Small intestine (tissue), 7 donors: Measurements from ENCODE around the gene HLA-DRB1. TPM values are rescaled to one million over a fixed set of nuclear protein-coding genes. Genes with fewer than 3 reads are reported as not detected.
"Not testable (repeated sequence)": the region's sequence is repeated elsewhere in the genome, so short reads cannot be mapped to it uniquely, and the experiment has no call there.

Experiments
- DNase-seq, 2 donors: peaks; one replicate each; pipeline versions ENCODE4 v3.0.0 to v3.0.0-alpha.2; 2013
- FAIRE-seq: peaks from 2 replicates; lab custom pipeline; 2012; peaks lifted over from hg19 to GRCh38; lab: Jason Lieb, UNC
- H3K27ac ChIP-seq, 3 donors: one replicate each; pipeline ENCODE4 v1.5.1; 2013; ENCODE audit warnings: low read length in 2 of 3, mild to moderate bottlenecking in 2 of 3, control low read depth in 1 of 3, inconsistent platforms in 1 of 3, low read depth in 1 of 3, moderate library complexity in 1 of 3
- H3K27me3 ChIP-seq, 3 donors: one replicate each; pipeline ENCODE4 v1.6.1; 2013; ENCODE audit warnings: low read length in 3 of 3, inconsistent platforms in 1 of 3; ENCODE audit not compliant: control insufficient read depth in 3 of 3, insufficient read depth in 3 of 3
- H3K36me3 ChIP-seq, 3 donors: one replicate each; pipeline ENCODE4 v1.6.1; 2013; ENCODE audit warnings: low read length in 3 of 3, inconsistent platforms in 1 of 3, low read depth in 1 of 3, mild to moderate bottlenecking in 1 of 3, moderate library complexity in 1 of 3; ENCODE audit not compliant: control insufficient read depth in 3 of 3, insufficient read depth in 2 of 3
- H3K4me1 ChIP-seq, 3 donors: one replicate each; pipeline ENCODE4 v1.6.1; 2013; ENCODE audit warnings: low read length in 2 of 3, inconsistent platforms in 1 of 3, low read depth in 1 of 3, mild to moderate bottlenecking in 1 of 3, moderate library complexity in 1 of 3; ENCODE audit not compliant: control insufficient read depth in 3 of 3, insufficient read depth in 2 of 3
- H3K4me3 ChIP-seq, 3 donors: one replicate each; pipeline ENCODE4 v1.5.1; 2013; ENCODE audit warnings: low read length in 3 of 3, control low read depth in 1 of 3, inconsistent platforms in 1 of 3, low read depth in 1 of 3, mild to moderate bottlenecking in 1 of 3, moderate library complexity in 1 of 3
- H3K9me3 ChIP-seq, 2 donors: one replicate each; pipeline ENCODE4 v1.6.1; 2013; ENCODE audit warnings: low read depth in 1 of 2, low read length in 1 of 2; ENCODE audit not compliant: control insufficient read depth in 2 of 2, insufficient read depth in 1 of 2
- WGBS, 3 donors: extraction: QIAGEN DNeasy Blood & Tissue Kit; methylation state at CpG; one replicate each; pipeline ENCODE4 v1.1.7; 2013; 5-methylcytosine and 5-hydroxymethylcytosine counted together
- polyA plus RNA-seq, 4 donors: library from polyadenylated mRNA; stranded (reverse) in 3 of 4; unstranded in 1 of 4; fragments of 200-250 nt in 3 of 4; fragments of 120-200 nt in 1 of 4; gene quantifications; one replicate each; pipeline versions ENCODE4 v1.2.1 to v1.2.3, GENCODE V29; 2013
- donor health status: healthy with polysubstance abuse.
- donor health status: control.
- donor health status: control.
- donor health status: Bipolar disorder and iron deficiency.
- donor health status: healthy.

The HLA-DRB1 gene
- polyA plus RNA-seq, 4 donors, result 45.4 to 226 (median 188) TPM

- 69 to 98% (median 82%) methylated on average over 2 to 4 of the region's 4 CpGs for WGBS, 3 donors
- Histone ChIP-seq H3K36me3 (no peaks in the 10 kb centered on the region), H3K9me3 (no peaks in the 10 kb centered on the region), H3K27me3 (no peaks in the 10 kb centered on the region), H3K4me3 (no peak overlapping the region), H3K27ac (peak overlapping the region in 1 of 3 donors; percentile 49), H3K4me1 (no peaks in the 10 kb centered on the region)
- FAIRE-seq, result no peak
- no peak for DNase-seq
Measured at GRCh38 chr6:32607263-32607987, 17.8 kb upstream of the HLA-DRB1 start.

- no peak overlapping the region for H3K4me3 ChIP-seq
- no peaks in the 10 kb centered on the region for H3K4me1 ChIP-seq
- peak overlapping the region in 1 of 3 donors; percentile 10 for H3K27ac ChIP-seq
- 0 to 18% (median 10%) methylated on average over 3 of the region's 3 CpGs for WGBS, 3 donors
- H3K27me3 ChIP-seq, result no peaks in the 10 kb centered on the region
- FAIRE-seq, result no peak
- H3K36me3 ChIP-seq, result no peaks in the 10 kb centered on the region
- no peaks in the 10 kb centered on the region for H3K9me3 ChIP-seq
- DNase-seq, result no peak
Measured at GRCh38 chr6:32604434-32604877, 14.8 kb upstream of the HLA-DRB1 start.

GRCh38 chr6:32603888-32604287 lies 14.2 kb upstream of the HLA-DRB1 start:
- no peaks in the 10 kb centered on the region for H3K36me3 ChIP-seq
- H3K9me3 ChIP-seq, result no peaks in the 10 kb centered on the region
- no peak overlapping the region for H3K4me3 ChIP-seq
- 8 to 28% (median 17%) methylated on average over 3 of the region's 3 CpGs for WGBS, 3 donors
- H3K4me1 ChIP-seq, result no peaks in the 10 kb centered on the region
- H3K27ac ChIP-seq, result peak overlapping the region in 1 of 3 donors; percentile 67
- no peaks in the 10 kb centered on the region for H3K27me3 ChIP-seq
- DNase-seq, result no peak
- no peak for FAIRE-seq

GRCh38 chr6:32603222-32603621 lies 13.6 kb upstream of the HLA-DRB1 start:
- no peaks in the 10 kb centered on the region for H3K4me1 ChIP-seq
- FAIRE-seq (no peak), DNase-seq (no peak)
- 64 to 84% (median 68%) methylated on average over 3 to 5 of the region's 5 CpGs for WGBS, 3 donors
- no peak overlapping the region for H3K4me3 ChIP-seq
- H3K27me3 ChIP-seq, result no peaks in the 10 kb centered on the region
- no peak overlapping the region for H3K27ac ChIP-seq
- H3K36me3 ChIP-seq, result no peaks in the 10 kb centered on the region
- H3K9me3 ChIP-seq, result no peaks in the 10 kb centered on the region

GRCh38 chr6:32602383-32602782 lies 12.7 kb upstream of the HLA-DRB1 start:
- H3K27me3 ChIP-seq, result no peaks in the 10 kb centered on the region
- 64 to 67% (median 66%) methylated on average over 3 of the region's 3 CpGs for WGBS, 3 donors
- H3K4me3 ChIP-seq, result no peak overlapping the region
- DNase-seq, result no peak
- no peaks in the 10 kb centered on the region for H3K4me1 ChIP-seq
- H3K36me3 ChIP-seq, result no peaks in the 10 kb centered on the region
- no peak for FAIRE-seq
- H3K9me3 ChIP-seq, result no peaks in the 10 kb centered on the region
- H3K27ac ChIP-seq, result no peak overlapping the region

GRCh38 chr6:32597024-32597423 lies 7.4 kb upstream of the HLA-DRB1 start:
- no peak for DNase-seq
- Histone ChIP-seq H3K27me3 (no peaks in the 10 kb centered on the region), H3K4me3 (no peak overlapping the region), H3K9me3 (no peaks in the 10 kb centered on the region), H3K36me3 (no peaks in the 10 kb centered on the region), H3K4me1 (no peaks in the 10 kb centered on the region), H3K27ac (no peak overlapping the region)
- no peak for FAIRE-seq

GRCh38 chr6:32590713-32591112 lies 1.1 kb upstream of the HLA-DRB1 start:
- not testable (repeated sequence) for DNase-seq, H3K27ac ChIP-seq, H3K36me3 ChIP-seq, H3K4me1 ChIP-seq, FAIRE-seq, H3K9me3 ChIP-seq, H3K27me3 ChIP-seq, H3K4me3 ChIP-seq
- WGBS, 3 donors, result 89% methylated on average over 10 of the region's 10 CpGs; no CpG with 5 or more reads in 2 of the 3 donors

DNA sequence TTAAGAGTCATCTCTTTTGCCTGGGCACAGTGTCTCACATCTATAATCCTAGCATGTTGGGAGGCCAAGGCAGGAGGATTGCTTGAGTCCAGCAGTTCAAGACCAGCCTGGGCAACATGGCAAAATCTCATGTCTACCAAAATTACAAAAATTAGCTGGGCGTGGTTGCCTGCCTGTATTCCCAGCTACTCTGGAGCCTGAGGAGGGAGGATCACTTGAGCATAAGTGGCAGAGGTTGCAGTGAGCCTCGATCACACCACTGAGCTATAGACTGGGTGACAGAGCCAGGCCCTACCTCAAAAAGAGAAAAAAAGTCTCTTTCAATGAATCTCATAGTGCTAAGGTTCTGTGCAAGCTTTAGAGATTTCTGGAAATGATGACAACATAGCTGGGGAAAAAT lies 1.5 kb downstream of the HLA-DRB1 start:
- no peak for DNase-seq
- Histone ChIP-seq H3K4me3 (peak overlapping the region in 1 of 3 donors; percentile 15), H3K27ac (peak overlapping the region in 1 of 3 donors; percentile 38), H3K9me3 (no peaks in the 10 kb centered on the region), H3K27me3 (no peaks in the 10 kb centered on the region), H3K36me3 (no peaks in the 10 kb centered on the region), H3K4me1 (no peaks in the 10 kb centered on the region)
- no peak for FAIRE-seq
- 75 to 94% (median 78%) methylated on average over 2 of the region's 2 CpGs for WGBS, 3 donors

DNA sequence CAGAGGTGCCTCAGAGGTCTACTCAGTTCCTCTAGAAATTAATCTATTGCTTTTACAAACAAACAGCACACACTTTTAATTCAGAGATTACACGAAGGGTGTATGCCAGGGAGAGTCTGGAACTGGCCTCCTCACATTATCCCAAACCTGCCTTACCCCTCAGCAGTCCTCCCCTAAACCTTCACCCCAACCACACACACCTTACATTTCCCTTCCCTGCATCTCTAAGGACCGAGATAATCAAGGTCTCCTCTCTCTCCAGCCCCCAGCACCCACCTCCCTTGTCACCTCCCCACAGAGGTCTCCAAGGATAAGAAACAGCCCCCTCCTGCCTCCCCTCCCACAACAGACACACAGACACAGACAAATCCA lies 6.1 kb downstream of the HLA-DRB1 start:
- FAIRE-seq, result no peak
- H3K27me3 ChIP-seq, result no peaks in the 10 kb centered on the region

More for the DNA sequence above, 6.1 kb downstream of the HLA-DRB1 start:
- Histone ChIP-seq H3K27ac (no peak overlapping the region), H3K36me3 (peaks cover 0 to 6% (median 0%) of the 10 kb centered on the region in 3 donors), H3K4me3 (no peak overlapping the region), H3K9me3 (no peaks in the 10 kb centered on the region), H3K4me1 (no peaks in the 10 kb centered on the region)
- 0 to 17% (median 12%) methylated on average over 2 of the region's 2 CpGs for WGBS, 3 donors
- DNase-seq, result no peak
